A673 (cell line): ENCODE data around the gene CAMK2N2. TPM values are rescaled to one million over a fixed set of nuclear protein-coding genes. Genes with fewer than 3 reads are reported as not detected.

Source experiments
- BruUV-seq: library from RNA; stranded (reverse); fragments of 400-500 nt; replicated peaks from 2 replicates; lab custom pipeline; 2021; lab: Mats Ljungman, UMichigan
- CTCF ChIA-PET: fragments of 300-600 bp; sonication (Branson Sonifier 250); formaldehyde crosslinking; loops from one replicate; lab custom pipeline; 2022; ENCODE audit warnings: antibody characterized with exemption; lab: Charles Lee
- POLR2A ChIA-PET: fragments of 300-600 bp; sonication (Branson Sonifier 250); formaldehyde crosslinking; loops from one replicate; lab custom pipeline; 2022; ENCODE audit warnings: antibody characterized with exemption; ENCODE audit not compliant: low non-redundant PET; lab: Charles Lee
- DNase-seq: peaks from one replicate; pipeline ENCODE4 v3.0.0-alpha.2; 2015; ENCODE audit warnings: low spot score
- H3K27ac ChIP-seq: fragments of 200-600 bp; sonication (generic); 2 replicates; pipeline ENCODE4 v1.5.1; 2016; ENCODE audit warnings: mixed run types, low read depth, mild to moderate bottlenecking, mixed read lengths, antibody characterized with exemption, low read length; ENCODE audit not compliant: poor library complexity, severe bottlenecking
- H3K27me3 ChIP-seq: fragments of 200-600 bp; sonication (generic); replicated peaks from 2 replicates; pipeline ENCODE4 v1.6.1; 2017; ENCODE audit warnings: mixed run types, low read depth, mild to moderate bottlenecking, mixed read lengths, antibody characterized with exemption, low read length; ENCODE audit not compliant: insufficient read depth, poor library complexity
- H3K36me3 ChIP-seq: fragments of 200-600 bp; sonication (generic); 2 replicates; pipeline ENCODE4 v1.6.1; 2016; ENCODE audit warnings: mixed run types, mild to moderate bottlenecking, mixed read lengths, antibody characterized with exemption, low read length; ENCODE audit not compliant: insufficient read depth, poor library complexity, severe bottlenecking
- H3K4me1 ChIP-seq: fragments of 200-600 bp; sonication (generic); 2 replicates; pipeline ENCODE4 v1.6.1; 2017; ENCODE audit warnings: mixed run types, mild to moderate bottlenecking, mixed read lengths, antibody characterized with exemption, low read length; ENCODE audit not compliant: insufficient read depth, poor library complexity, severe bottlenecking
- H3K4me3 ChIP-seq: fragments of 200-600 bp; sonication (generic); 2 replicates; pipeline ENCODE4 v1.5.1; 2016; ENCODE audit warnings: low read depth, mixed run types, mild to moderate bottlenecking, mixed read lengths, low read length; ENCODE audit not compliant: poor library complexity, severe bottlenecking
- H3K9me3 ChIP-seq: fragments of 200-600 bp; sonication (generic); 2 replicates; pipeline ENCODE4 v1.6.1; 2016; ENCODE audit warnings: mixed run types, low read depth, mild to moderate bottlenecking, mixed read lengths, antibody characterized with exemption, low read length; ENCODE audit not compliant: poor library complexity, severe bottlenecking
- EZH2 ChIP-seq: fragments of 200-600 bp; sonication (generic); IDR thresholded peaks from 2 replicates; pipeline ENCODE4 v1.6.1; 2017; ENCODE audit warnings: borderline replicate concordance, low read depth, mild to moderate bottlenecking, mixed read lengths, antibody characterized with exemption, low read length; ENCODE audit not compliant: poor library complexity, severe bottlenecking
- intact Hi-C: fragments of 100-400 bp; cut with micrococcal nuclease; formaldehyde crosslinking; loops from one replicate; pipeline ENCODE4 v1.10.0; 2022; ENCODE audit not compliant: unreplicated experiment
- total RNA-seq: library from RNA; stranded (reverse); gene quantifications from 2 replicates; pipeline ENCODE4 v1.2.3, GENCODE V29; 2021
- TF ChIP-seq, protein P1 (sequence below): fragments of 300-800, 200-600 bp; sonication (generic); conservative IDR thresholded peaks from 2 replicates; pipeline ENCODE4 v1.5.1; 2017; ENCODE audit warnings: low read depth, mild to moderate bottlenecking, antibody characterized with exemption, low read length, moderate library complexity, mixed read lengths

CAMK2N2 gene
- total RNA-seq, 1 experiment from 2014 or later: 1.3 TPM

DNA sequence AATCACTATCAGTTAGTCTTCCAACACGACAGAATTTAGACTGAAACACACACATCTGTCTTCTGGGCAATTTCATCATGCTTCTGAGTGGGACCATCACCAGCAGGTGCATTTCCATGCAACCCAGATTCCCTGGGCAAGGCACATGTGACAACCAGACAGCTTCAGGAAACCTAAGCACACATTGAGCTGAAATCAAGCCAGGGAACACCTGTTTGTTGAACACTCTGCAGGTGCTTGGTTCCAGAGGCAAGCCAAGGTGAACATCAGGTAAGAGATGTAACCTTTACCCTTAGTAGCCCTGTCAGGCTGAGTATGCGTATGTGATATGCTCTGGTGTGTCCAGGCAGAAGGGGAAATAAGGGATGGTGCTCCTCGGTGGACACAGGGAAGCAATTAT lies 34.4 kb upstream of the CAMK2N2 start:
- no peak for DNase-seq
- CTCF ChIA-PET: no interaction called here
- POLR2A ChIA-PET: no interaction called here
- no peaks in the 10 kb centered on the region for H3K9me3 ChIP-seq
- intact Hi-C loops: loop anchor here (5.0 kb wide), 1 partner anchor 123 kb away; the partner anchor contains the start of gene AP2M1
- TF ChIP-seq, protein P1, sequence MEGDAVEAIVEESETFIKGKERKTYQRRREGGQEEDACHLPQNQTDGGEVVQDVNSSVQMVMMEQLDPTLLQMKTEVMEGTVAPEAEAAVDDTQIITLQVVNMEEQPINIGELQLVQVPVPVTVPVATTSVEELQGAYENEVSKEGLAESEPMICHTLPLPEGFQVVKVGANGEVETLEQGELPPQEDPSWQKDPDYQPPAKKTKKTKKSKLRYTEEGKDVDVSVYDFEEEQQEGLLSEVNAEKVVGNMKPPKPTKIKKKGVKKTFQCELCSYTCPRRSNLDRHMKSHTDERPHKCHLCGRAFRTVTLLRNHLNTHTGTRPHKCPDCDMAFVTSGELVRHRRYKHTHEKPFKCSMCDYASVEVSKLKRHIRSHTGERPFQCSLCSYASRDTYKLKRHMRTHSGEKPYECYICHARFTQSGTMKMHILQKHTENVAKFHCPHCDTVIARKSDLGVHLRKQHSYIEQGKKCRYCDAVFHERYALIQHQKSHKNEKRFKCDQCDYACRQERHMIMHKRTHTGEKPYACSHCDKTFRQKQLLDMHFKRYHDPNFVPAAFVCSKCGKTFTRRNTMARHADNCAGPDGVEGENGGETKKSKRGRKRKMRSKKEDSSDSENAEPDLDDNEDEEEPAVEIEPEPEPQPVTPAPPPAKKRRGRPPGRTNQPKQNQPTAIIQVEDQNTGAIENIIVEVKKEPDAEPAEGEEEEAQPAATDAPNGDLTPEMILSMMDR: no peak
- no peak for TF ChIP-seq EZH2
- H3K36me3 ChIP-seq: peaks cover 10% of the 10 kb centered on the region
- no TSS peak for BruUV-seq
- H3K4me1 ChIP-seq: peaks cover 8% of the 10 kb centered on the region
- H3K27me3 ChIP-seq: no peaks in the 10 kb centered on the region
- H3K27ac ChIP-seq: no peak overlapping the region
- H3K4me3 ChIP-seq: no peak overlapping the region

DNA sequence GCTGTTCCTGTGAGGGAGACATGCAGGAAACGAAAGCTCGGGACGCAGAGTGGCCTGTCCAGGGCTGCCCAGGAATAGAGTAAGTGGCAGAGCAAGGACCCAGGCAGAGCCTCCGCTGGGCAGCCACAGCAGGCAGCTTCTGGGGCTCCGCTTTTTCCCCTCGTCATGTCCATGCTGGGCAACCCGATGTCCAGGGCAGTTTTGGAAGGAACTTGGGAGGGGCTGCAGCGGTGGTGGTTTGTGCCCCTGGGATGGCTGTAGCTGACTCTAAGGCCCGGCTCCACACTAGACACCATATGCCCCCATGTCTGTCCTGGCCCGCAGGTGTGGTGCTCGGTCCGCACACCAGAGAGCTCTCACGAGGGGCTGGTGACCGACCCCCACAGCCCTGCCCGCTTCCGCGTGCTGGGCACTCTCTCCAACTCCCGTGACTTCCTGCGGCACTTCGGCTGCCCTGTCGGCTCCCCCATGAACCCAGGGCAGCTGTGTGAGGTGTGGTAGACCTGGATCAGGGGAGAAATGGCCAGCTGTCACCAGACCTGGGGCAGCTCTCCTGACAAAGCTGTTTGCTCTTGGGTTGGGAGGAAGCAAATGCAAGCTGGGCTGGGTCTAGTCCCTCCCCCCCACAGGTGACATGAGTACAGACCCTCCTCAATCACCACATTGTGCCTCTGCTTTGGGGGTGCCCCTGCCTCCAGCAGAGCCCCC lies 30.5 kb upstream of the CAMK2N2 start:
- H3K4me3 ChIP-seq: no peak overlapping the region
- no peak for TF ChIP-seq EZH2
- TF ChIP-seq, protein P1: no peak
- POLR2A ChIA-PET: no interaction called here
- no TSS peak for BruUV-seq
- CTCF ChIA-PET: interaction anchor here (0.6 kb wide), 1 partner anchor 1505 kb away, joined by 8 read pairs; no protein-coding TSS in a partner anchor
- intact Hi-C loops: no loop called here
- no peaks in the 10 kb centered on the region for H3K9me3 ChIP-seq
- H3K27me3 ChIP-seq: no peaks in the 10 kb centered on the region
- no peaks in the 10 kb centered on the region for H3K4me1 ChIP-seq
- H3K36me3 ChIP-seq: no peaks in the 10 kb centered on the region
- no peak for DNase-seq
- no peak overlapping the region for H3K27ac ChIP-seq

DNA sequence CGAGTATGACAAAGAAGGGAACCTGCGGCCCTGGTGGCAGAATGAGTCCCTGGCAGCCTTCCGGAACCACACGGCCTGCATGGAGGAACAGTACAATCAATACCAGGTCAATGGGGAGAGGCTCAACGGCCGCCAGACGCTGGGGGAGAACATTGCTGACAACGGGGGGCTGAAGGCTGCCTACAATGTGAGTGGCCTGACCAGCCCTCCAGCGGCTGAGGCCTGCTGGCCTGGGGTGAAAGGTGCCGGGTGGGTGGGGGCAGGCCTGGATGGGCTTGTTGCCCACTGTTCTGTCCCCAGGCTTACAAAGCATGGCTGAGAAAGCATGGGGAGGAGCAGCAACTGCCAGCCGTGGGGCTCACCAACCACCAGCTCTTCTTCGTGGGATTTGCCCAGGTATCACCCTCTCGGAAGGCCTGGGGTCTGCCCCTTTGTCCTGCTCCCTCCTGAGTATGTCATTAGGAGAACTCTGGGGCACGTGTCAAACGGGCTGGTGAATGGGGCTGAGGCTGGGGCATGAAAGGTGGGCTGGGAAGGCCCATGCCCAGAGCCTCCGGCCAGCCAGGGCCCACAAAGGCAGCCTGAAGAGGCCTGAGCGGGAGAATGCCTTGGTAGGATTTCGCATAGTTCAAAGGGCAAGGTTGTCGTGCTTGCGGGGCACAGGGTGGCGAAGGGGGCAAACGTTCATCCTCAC lies 29.8 kb upstream of the CAMK2N2 start:
- POLR2A ChIA-PET: no interaction called here
- H3K36me3 ChIP-seq: no peaks in the 10 kb centered on the region
- H3K27me3 ChIP-seq: no peaks in the 10 kb centered on the region
- no peak overlapping the region for H3K27ac ChIP-seq
- H3K9me3 ChIP-seq: no peaks in the 10 kb centered on the region
- H3K4me3 ChIP-seq: no peak overlapping the region
- no peaks in the 10 kb centered on the region for H3K4me1 ChIP-seq
- intact Hi-C loops: no loop called here
- no peak for DNase-seq
- CTCF ChIA-PET: no interaction called here
- TF ChIP-seq, protein P1: no peak
- TF ChIP-seq EZH2: no peak
- no TSS peak for BruUV-seq
